HG02938 (cell line): ENCODE data around the gene ZNF593.

Experiments used
- ATAC-seq: cut with Tn5 transposase; IDR thresholded peaks from one replicate; pipeline ENCODE4 v1.9.1; 2021; ENCODE audit warnings: mild to moderate bottlenecking, moderate library complexity; ENCODE audit not compliant: unreplicated experiment

Gene ZNF593

DNA sequence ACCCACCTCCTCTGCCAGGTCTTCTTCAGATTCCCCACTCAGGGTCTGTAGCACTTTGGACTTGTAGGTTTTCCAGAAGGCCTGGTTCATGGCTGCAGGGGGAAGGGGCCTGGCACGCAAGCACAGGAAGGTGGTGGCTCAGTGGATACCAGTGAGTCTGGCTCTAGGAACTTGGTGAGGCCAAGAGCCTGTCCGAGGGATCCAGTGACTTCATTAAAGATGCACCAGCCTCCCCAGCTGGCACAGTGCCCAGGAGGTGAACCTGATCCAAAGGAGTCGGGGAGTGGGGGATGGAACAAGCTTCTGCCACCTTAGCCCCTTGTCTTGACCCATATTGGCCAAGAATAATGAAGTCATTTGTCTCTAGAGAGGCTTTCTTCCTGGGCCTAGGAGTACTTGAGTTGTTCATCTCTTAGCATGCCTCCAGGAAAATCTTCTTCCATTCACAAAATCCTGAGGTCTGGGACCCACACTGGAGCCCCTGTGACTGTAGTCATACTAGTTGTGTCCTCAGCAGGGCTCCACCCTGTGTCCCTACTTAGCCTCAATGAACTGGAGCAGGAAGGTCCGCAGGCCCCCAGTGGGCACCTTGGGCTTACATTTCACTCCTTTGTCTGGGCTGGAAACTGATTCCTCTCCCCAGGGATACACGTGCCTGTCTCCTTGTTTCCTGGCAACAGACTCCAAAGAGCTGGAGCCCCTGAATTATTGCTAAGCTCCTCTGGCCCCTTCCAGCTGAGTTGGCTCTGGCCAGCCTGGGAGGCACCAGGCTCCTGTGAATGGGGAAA lies 1.1 kb upstream of the ZNF593 start, which contains the start of gene C1orf232:
TSS of gene C1orf232 (minus strand) at position 554 of the 788 bp plus-strand sequence. CDS start at position 90, 464 bp downstream.
- no peak for ATAC-seq

DNA sequence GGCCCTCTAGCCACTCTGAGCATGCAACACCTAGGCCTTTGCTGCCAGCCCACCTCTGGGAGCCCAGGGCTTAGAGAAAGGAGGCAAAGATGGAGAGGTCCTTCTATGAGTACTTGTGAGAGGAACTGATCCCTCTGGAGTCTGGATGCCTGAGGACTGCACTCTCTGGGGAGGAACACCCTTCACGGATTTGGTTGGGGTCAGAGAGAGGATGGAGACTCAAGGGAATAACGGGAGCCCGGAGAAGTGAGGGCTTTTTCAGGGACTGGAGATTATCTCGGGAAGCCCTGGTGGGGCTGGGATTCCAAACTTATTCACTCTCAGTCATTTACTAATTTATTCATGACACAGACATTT lies 532 bp upstream of the ZNF593 start:
- ATAC-seq: no peak

DNA sequence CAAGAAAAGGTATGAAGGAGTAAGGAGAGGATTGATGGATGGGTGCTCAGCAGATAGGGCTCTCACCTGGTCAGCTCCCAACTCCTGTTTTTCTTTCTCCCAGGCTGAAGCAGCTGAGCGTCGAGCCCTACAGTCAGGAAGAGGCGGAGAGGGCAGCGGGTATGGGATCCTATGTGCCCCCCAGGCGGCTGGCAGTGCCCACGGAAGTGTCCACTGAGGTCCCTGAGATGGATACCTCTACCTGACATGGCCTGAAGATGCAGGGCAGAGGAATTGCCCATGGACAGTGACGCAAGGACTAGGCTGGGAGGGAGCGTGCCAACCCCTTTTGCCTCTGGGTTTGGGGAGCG lies 739 bp downstream of the ZNF593 start:
- ATAC-seq: no peak

DNA sequence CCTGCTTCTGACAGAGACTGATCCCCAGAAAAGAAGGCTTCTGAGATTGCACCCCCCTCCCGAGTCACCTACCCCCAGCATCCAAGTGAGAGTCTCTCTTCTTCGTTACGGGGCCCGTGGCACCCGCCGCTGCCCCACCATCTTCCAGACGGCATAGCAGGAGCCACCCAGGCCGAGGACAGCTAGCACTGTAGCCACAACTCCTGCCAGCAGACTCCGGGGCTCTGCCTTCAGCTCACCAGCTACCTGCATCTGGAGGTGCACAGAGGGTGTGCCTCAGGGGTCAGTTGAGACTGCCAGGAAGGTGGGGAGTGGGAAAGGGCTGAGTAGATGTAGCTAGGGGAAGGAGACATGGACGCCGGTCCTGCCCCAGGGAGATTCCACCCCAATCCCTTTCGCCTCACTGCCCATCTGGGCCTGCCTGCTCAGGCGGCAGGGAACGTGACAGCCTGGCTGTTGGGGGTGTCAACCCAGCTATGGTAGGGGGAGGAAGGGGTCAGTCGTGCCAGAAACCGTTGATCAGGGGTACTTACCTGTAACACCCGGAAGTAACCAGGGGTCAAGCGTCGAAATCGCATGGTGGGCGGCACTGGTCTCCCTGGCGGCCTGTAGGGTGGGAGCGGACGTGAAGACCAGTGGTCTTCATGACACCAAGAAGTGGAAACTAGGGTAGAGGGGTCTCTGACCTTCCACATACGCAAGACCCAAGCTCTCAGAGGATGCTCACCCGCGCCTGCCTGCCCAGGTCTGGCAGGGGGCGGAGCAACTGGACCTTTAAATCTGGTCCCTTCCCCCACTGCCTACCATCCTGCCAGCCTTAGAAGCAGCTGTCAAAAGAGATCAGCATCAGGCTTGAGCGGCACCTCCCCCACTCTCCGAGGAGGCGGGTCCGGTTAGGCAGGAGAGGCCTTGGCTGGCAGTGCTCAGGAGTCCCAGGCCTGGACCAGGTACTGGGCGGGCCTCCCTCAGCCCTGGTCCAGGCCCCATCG lies 1.7 kb downstream of the ZNF593 start, which contains the start of gene ZNF593OS:
TSS of gene ZNF593OS (minus strand) at position 749 of the 989 bp plus-strand sequence. CDS start at position 578, 171 bp downstream.
- no peak for ATAC-seq

DNA sequence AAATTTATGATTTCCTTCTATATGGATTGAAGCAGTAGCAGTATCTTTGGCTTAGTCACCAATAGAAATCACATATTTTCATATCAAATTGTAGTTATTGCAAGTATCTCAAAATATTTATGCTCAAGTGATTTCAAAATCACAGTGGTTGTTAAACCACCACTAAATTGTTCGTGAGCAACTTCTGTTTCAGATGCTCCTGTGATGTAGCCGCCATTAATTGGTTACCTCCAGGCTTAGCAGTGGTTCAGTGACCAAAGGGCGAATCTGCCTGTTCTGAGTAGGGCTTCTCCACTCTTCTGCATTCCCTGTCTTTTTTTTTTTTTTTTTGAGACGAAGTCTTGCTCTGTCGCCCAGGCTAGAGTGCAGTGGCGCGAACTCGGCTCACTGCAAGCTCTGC lies 5.6 kb downstream of the ZNF593 start:
- no peak for ATAC-seq

DNA sequence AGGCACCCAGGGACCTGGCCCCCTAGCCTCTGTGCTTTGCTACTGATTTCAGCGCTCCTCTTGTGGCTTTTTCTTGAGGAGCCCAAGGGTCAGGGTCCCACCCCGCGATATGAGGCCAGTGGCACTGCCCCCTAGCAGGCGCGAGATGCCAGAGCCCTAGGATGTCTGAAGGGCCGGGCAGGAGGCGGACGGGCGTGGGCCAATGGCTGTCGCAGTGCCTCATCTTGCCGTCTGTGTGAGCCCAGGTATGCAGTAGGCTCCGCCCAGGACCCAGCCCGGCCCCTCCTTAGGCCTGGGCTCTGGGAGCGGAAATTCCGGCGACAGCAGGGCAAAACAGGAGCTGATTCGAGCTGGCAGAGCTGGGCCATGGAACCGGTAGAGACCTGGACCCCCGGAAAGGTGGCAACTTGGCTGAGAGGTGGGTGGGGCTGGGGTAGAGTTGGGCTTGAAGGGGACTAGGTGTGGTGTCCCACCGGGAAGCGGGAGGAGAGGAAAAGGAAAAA lies 7.5 kb downstream of the ZNF593 start, which contains the start of gene CNKSR1:
TSS of gene CNKSR1 (plus strand) at position 310 of the 503 bp plus-strand sequence. CDS start at position 367, 57 bp downstream.
- no peak for ATAC-seq

DNA sequence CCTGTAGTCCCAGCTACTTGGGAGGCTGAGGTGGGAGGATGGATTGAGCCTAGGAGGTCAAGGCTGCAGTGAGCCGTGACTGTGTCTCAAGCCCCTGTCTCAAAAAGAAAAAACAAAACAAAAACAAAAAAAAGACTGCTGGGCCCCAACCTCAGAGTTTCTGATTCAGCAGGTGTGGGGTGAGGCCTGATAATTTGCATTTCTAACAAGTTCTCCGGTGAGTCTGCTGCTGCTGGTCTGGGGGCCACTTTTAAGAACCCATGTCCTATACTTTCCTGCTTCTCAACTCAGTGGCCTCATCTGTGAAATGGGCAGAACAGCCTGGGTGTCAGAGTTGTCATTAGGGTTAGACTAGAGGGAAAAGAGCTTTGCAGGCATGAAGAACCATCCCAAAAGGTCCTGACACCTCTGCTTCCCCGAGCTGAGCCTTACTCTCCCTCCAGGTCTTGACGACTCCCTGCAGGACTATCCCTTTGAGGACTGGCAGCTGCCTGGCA lies 10.3 kb downstream of the ZNF593 start:
- no peak for ATAC-seq

DNA sequence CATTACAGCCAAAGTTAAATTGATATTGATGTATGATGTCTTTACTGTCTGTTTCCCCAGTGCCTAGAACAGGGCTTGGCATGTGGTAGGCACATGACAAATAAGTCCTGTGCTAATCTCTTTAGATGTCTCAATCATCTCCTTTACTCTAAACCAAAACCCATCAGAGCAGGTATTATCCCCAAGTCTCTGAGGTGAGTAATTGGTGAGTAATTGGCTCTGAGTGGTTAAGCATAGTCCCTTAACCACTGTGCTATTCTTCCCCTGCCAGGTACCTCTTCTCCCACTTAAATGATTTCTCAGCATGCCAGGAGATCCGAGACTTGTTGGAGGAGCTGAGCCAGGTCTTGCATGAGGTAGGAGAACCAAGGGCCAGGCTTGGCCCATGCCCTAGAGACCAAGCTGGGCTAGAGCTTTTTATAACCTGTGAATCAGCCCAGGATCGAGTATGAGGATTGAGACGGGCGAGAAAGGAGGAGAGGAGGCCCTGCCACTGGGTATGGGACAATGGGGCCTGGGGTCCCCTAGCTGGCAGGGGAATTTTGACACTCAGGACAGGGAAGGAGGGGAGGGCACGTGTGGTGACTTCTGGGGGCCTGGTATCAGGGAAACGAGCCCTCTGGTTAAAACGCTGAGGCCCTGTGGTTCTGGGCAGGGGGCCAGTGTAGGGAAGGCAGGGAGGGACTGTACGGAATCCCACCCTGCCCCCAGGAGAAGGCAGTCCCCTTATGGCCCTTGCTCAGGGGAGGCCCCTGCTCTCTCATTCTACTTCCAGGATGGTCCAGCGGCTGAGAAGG lies 12.1 kb downstream of the ZNF593 start:
- ATAC-seq: no peak

DNA sequence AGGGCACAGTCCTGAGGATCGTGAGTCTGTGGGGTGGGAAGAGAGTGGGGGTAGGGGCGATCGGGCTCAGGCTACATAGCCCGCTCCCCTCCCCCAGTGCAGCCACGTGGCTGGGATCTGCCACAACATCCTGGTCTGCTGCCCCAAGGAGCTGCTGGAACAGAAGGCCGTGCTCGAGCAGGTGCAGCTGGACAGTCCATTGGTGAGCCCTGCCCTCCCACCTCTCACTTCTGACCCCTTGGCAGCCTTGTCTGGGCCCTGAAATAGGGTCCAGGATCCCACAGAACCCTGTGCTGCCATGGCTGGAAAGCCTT lies 12.6 kb downstream of the ZNF593 start:
- no peak for ATAC-seq

DNA sequence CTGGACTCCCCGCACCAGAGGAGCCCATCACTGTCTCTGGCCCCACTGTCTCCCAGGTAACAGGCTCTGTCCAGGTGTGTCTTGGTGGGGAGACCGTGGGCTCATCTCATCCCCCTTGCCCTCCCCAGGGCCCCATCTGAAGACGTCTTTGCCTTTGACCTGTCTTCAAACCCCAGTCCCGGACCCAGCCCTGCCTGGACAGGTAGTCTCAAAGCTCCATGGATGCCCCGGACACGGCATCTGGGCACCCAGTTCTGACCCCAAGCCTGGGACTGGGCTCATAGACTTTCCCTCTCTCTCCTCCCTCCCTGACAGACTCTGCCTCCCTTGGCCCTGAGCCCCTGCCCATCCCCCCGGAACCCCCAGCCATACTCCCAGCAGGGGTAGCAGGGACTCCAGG lies 14.4 kb downstream of the ZNF593 start:
- ATAC-seq: no peak

DNA sequence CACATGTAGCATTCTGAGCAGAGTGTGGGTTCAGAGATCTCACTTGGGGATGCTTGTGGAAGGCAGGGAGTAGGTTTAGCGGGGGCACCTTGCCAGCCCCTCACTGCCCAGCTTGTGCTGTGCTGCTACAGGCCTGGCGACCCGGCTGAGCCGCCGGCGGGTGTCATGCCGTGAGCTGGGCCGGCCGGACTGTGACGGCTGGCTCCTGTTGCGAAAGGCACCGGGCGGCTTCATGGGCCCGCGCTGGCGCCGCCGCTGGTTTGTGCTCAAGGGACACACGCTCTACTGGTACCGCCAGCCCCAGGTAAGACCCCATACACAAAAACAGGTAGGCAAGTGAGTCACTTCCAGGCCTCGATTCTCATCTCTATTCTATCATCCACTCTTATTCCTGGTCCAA lies 15.2 kb downstream of the ZNF593 start:
- no peak for ATAC-seq

DNA sequence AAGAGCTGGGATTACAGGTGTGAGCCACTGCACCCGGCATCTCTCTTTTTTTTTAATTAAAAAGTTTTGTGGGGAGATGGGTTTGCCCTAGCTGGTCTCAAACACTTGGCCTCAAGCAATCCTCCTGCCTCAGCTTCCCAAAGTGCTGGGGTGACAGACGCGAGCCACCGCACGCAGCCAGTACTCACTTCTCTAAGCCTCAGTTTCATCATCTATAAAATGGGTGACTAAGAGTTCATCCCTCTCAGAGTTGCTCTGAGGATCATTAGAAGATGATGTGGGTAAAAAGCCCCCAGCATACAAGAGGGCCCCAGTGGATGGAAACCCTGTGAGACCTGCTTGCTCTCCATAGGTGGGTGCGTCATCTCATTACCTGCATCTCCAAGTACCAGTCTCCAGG lies 18.2 kb downstream of the ZNF593 start:
- no peak for ATAC-seq

DNA sequence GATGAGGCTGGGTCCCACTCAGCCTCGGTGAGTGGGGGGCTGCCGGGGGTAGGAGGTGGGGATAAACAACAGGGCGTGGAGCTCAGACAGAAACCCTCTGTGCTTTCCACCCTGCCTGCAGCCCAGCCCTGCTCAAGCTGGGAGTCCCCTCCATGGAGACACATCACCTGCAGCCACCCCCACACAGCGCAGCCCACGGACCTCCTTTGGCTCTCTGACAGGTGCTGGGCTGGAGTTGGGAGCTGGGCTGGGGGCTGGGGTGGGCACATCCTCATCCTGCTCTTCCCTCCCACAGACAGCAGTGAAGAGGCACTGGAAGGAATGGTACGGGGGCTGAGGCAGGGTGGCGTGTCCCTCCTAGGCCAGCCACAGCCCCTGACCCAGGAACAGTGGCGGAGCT lies 18.8 kb downstream of the ZNF593 start:
- ATAC-seq: no peak

DNA sequence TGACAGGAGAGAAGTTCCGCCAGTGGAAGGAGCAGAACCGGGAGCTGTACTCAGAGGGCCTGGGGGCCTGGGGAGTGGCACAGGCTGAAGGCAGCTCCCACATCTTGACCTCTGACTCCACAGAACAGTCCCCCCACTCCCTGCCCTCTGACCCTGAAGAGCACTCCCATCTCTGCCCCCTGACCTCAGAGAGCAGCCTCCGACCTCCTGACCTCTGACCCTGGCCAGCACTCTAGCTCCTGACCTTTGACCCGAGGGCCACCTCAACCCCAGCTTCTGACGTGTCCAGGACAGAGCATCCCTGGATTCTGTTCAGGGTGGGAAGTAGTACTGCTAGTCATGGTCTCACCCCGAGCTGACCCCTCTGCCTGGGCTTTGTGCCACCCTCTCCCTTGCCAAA lies 19.6 kb downstream of the ZNF593 start:
- ATAC-seq: no peak

DNA sequence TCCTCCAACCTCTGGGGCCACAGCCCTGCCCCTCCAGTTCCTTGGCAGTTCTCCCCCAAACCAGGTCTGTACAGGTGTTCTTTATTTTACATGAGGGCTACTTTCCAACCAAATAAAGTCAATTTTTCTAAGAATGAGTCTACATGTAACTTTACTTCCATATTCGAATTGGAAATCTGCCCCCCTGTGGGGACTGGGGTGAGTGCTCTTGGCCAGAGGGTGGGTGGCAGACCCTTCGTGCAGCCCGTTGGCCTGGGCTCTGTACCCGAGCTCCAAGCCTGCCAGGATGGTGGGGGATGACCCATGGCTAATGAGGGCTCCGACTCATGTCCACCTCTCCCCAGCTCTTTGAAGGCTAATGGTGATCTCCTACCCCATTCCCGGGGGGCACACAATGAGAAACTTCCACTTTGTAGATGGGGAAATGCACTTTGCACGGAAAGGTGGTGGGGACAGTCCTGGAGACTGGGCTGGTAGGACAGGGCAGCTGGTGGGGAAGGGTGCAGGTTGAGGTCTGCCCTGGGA lies 20.1 kb downstream of the ZNF593 start:
- ATAC-seq: no peak

DNA sequence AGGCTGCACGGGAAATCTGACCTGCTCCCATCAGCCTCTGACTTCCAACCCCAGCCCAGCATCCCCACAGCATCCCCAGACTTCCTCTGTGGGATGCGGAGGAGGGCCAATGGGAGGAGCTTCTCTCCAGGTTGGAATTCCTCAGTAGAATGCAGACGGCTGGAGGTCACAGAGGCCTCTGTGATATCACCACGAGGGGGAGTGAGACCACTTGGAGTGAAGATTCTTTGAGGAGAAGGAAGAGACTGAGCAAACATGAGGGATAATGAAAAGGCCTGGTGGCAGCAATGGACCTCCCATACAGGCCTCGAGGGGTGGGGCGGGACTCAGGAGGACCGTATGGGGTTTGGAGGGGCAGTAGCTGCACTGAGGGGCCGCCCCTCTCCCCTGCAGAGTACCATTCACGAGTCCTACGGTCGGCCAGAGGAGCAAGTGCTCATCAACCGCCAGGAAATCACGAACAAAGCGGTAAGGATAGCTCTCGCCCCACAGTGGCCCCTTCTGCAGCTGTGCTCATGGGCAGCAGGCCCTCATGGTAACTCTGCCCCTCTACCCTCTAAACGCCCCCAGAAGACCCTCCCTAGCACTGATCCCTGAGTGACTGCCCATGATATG lies 20.8 kb downstream of the ZNF593 start, which contains the start of gene CATSPER4:
TSS of gene CATSPER4 (plus strand) at position 230 of the 615 bp plus-strand sequence. CDS start at position 256, 26 bp downstream.
- no peak for ATAC-seq

DNA sequence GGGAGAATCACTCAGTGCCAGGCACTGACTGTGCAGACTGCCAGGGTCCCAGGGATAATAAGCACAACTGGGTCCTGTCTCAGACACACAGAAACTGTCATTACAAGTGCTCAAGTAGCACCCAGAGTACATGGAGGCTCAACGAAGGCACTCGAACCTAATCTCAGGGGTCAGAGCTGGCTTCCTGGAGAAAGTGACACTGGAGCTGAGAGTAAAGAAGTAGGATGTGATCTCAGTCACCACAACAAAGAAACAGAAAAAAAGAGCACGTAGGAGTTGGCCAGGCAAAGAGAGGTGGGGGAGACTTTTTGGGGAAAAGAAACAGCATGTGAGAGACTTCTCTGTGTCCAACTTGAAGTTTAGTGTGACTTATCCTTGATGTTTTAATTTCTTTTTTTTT lies 22.0 kb downstream of the ZNF593 start:
- no peak for ATAC-seq

DNA sequence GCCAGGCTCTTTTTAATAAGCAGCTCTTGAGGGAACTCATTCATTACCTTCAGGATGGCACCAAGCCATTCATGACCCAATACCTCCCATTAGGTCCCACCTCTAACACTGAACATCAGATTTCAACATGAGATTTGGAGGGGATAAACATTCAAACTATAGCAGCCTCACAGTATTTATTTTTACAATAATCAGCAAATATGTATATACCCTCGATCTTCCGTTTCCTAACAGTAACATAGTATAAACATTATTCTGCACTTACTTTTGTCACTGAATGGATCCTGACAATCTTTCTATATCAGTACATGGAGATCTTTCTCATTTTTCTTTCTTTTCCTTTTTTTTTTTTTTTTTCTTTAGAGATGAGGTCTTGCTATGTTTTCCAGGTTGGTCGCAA lies 26.1 kb downstream of the ZNF593 start:
- no peak for ATAC-seq

DNA sequence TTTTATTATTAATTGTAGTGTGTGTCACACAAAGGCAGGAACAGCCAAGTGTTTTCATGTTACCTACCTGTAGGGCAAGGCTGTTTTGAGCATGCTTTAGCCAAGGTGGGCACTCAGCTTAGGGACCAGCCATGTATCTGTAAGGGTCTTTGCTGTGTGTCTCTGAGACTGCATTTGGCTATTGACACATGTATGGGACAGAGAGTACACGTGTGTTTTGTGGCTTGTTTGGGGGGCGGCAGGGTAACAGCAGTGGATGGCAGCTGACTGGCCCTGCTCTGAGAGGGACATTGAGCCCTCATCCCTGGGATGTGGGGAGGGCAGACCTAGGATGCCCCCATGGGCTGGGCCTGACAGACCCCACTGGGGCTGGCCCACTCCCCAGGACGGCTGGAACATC lies 27.6 kb downstream of the ZNF593 start:
- ATAC-seq: no peak

DNA sequence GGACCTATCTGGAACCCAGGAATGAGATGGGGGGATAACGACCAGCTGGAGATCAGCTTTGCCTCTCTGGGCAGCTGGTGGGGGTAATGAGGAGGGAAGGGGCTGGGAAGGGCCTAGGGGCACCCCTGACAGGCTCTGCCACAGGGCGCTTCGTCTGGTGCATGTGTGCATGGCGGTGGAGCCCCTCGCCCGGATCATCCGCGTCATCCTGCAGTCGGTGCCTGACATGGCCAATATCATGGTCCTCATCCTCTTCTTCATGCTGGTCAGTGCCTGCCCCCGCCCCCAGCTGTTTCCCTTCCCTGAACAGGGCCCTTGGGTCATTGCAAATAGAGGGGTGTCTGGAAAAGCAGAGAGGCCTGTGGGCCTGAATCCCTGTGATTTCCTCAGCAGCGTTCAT lies 28.1 kb downstream of the ZNF593 start:
- no peak for ATAC-seq
